ENCODE results near the gene LETMD1. TPM values are rescaled to one million over a fixed set of nuclear protein-coding genes. Genes with fewer than 3 reads are reported as not detected.

The LETMD1 gene
- total and polyA plus RNA-seq, 2 of the 13 experiments (the other 11 are each of a cell fraction or from before 2014, with no cell fraction given): 43.3 to 87.7 TPM

GRCh38 chr12:51033048-51033447 lies 15.1 kb upstream of the LETMD1 start:
- intact Hi-C loops (cut with micrococcal nuclease; ENCODE audit: unreplicated experiment) (no loop called here), in situ Hi-C loops (cut with HindIII; ENCODE audit: extremely low pct_ligation_motif_present, low pct_unique_long_range_greater_than_20kb) (no loop called here)
- no peaks in the 10 kb centered on the region for H3K27me3 ChIP-seq (ENCODE audit: control insufficient read depth in 1 of 2, insufficient read depth in 2 of 2, low read length in 2 of 2)
- no peak for DNase-seq (ENCODE audit: low spot score)
- H4K20me1 ChIP-seq (ENCODE audit: insufficient read depth, low read length): no peaks in the 10 kb centered on the region
- no peak overlapping the region for H3K4me3 ChIP-seq (replicated peaks in 1 of 3; ENCODE audit: insufficient read depth in 1 of 3, low read depth in 2 of 3, low read length in 3 of 3)
- no peak for ATAC-seq
- H2AFZ ChIP-seq (ENCODE audit: low read length): no peak overlapping the region
- H3K79me2 ChIP-seq (ENCODE audit: insufficient read depth, low read length): no peaks in the 10 kb centered on the region
- H3K4me2 ChIP-seq (ENCODE audit: low read depth, low read length): no peak overlapping the region
- peaks cover 62% of the 10 kb centered on the region for H3K4me1 ChIP-seq (ENCODE audit: insufficient read depth, low read length)
- ChIA-PET CTCF (ENCODE audit: low intra/inter-chr PET ratio, low total read pairs) (no interaction called here), POLR2A (no interaction called here)
- FAIRE-seq: no peak
- BruUV-seq (replicated peaks): no TSS peak
- no peaks in the 10 kb centered on the region for H3K36me3 ChIP-seq (replicated peaks in 1 of 2; ENCODE audit: control insufficient read depth in 1 of 2, insufficient read depth in 2 of 2, low read length in 2 of 2)
- H3K27ac ChIP-seq (ENCODE audit: extremely low read length, insufficient read depth, low read length): no peak overlapping the region
- H3K9ac ChIP-seq (ENCODE audit: insufficient read depth, low read depth, low read length): no peak overlapping the region
- H3K9me3 ChIP-seq (ENCODE audit: low read length): no peaks in the 10 kb centered on the region
- 49% methylated on average over 2 of the region's 2 CpGs for WGBS (ENCODE audit: low lambda C conversion rate)
- TF ChIP-seq ZNF251 (CRISPR knock-in tag; IDR thresholded peaks at IDR 0.05) (no peak), FOXO1 (CRISPR knock-in tag; IDR thresholded peaks at IDR 0.05) (no peak), TCF7 (IDR thresholded peaks at IDR 0.05; ENCODE audit: low read depth) (no peak), SAFB2 (CRISPR knock-in tag; IDR thresholded peaks at IDR 0.05; ENCODE audit: borderline replicate concordance, low read depth) (no peak), PTBP1 (IDR thresholded peaks at IDR 0.05; ENCODE audit: low read depth, low read length, poor library complexity, severe bottlenecking) (no peak), ZFP91 (CRISPR knock-in tag; IDR thresholded peaks at IDR 0.05; ENCODE audit: borderline replicate concordance) (no peak), ZNF441 (CRISPR knock-in tag; IDR thresholded peaks at IDR 0.05; ENCODE audit: borderline replicate concordance) (no peak), ZNF343 (CRISPR knock-in tag; IDR thresholded peaks at IDR 0.05) (no peak), ZNF646 (CRISPR knock-in tag; IDR thresholded peaks at IDR 0.05) (no peak), PATZ1 (CRISPR knock-in tag; IDR thresholded peaks at IDR 0.05) (no peak), IRF2 (CRISPR knock-in tag; IDR thresholded peaks at IDR 0.05) (no peak), ZBTB39 (CRISPR knock-in tag; IDR thresholded peaks at IDR 0.05) (no peak), MAFK (conservative IDR thresholded peaks at IDR 0.05 in 1 of 2, IDR thresholded peaks at IDR 0.05 in 1 of 2; ENCODE audit: low read length in 2 of 2) (no peak)
